Endothelial cell of umbilical vein (primary cell): ENCODE measurements around the gene PCSK6.

ENCODE experiments used
- POLR2A ChIP-seq: IDR thresholded peaks from 2 replicates; pipeline ENCODE4 v1.6.1; 2012; ENCODE audit warnings: low read depth, mild to moderate bottlenecking, control low read depth, low read length
- TF ChIP-seq, protein P1 (sequence below), 2 donors: IDR thresholded peaks; 1 replicate in 1 of 2; 2 replicates in 1 of 2; pipeline ENCODE4 v1.5.1; 2011; ENCODE audit warnings: low read length in 2 of 2, mild to moderate bottlenecking in 2 of 2, moderate library complexity in 2 of 2, control low read depth in 1 of 2, inconsistent platforms in 1 of 2, low read depth in 1 of 2; ENCODE audit not compliant: insufficient read depth in 1 of 2; ENCODE audit errors: extremely low read depth in 1 of 2

DNA sequence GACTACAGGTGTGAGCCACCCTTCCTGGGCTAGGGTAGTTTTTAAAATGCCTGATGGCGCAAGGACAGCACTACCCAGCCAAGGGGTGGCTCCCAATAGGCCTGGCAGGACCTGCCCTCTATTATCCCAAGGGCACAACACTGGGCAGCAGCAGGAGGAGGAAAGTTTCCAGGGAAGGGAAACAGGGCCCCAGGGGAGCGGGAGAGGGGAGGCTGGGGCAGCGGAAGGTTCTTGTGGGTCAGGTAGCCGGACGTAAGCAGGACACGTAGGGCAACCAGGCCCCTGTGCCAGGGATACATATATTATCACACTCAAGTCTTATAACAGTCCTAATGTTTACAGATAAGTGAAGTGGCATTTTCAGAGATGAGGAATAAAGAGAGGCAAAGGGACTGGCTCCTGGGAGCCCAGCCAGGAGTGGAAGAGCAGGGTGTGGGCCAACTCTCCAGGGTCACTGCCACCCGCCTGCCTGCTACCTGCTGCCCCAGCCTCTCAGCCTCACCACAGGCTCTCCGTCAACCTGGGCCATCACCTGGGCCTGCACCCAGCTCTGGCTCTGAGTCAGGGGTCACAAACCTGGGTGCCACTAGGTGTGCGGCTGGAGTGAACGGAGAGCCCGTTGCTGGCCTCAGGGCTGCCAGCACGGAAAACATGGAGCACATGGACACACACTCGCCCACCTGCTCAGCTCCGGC is 121.3 kb downstream of the PCSK6 start:
- TF ChIP-seq, protein P1, sequence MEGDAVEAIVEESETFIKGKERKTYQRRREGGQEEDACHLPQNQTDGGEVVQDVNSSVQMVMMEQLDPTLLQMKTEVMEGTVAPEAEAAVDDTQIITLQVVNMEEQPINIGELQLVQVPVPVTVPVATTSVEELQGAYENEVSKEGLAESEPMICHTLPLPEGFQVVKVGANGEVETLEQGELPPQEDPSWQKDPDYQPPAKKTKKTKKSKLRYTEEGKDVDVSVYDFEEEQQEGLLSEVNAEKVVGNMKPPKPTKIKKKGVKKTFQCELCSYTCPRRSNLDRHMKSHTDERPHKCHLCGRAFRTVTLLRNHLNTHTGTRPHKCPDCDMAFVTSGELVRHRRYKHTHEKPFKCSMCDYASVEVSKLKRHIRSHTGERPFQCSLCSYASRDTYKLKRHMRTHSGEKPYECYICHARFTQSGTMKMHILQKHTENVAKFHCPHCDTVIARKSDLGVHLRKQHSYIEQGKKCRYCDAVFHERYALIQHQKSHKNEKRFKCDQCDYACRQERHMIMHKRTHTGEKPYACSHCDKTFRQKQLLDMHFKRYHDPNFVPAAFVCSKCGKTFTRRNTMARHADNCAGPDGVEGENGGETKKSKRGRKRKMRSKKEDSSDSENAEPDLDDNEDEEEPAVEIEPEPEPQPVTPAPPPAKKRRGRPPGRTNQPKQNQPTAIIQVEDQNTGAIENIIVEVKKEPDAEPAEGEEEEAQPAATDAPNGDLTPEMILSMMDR (IDR thresholded peaks at IDR 0.05; ENCODE audit: extremely low read depth in 1 of 2, insufficient read depth in 1 of 2, low read depth in 1 of 2, low read length in 2 of 2), result no peak
- no peak for TF ChIP-seq POLR2A
